ENCODE measurements around the gene TRH.

The TRH gene

DNA sequence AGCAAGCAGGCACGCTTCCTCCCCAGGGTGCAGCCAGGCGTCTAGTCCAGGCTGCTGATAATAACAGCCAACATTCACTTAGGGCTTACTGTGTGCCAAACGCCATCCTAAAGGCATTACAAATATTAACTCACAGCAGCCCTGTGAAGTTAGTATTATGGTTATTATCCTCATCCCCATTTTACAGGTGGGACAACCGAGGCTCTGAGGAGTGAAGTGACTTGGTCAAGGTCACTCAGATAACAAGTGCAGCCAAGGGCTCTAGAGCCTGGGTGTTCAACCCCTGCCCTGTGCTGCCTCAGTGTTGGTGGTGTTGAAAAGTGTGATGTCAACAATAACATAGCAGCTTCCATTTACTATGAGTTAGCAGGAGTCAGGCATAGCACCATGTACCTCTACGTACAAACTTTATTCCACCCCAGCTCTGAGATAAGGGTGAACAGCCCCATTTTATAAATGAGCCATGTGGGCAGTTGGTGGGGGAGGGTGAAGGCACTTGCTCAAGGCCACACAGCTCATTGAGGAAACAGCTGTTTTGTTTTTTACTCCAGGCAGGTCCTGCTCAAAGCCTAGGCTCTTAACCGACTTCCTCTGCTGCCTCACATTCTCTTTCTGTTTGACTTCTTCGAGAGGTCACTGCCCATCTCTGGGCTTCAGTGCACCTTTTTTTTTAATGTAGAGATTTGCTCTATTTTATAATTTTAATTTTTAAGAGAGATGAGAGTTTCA lies 24.0 kb upstream of the TRH start:
- DNase-seq (ENCODE audit: insufficient read length, low spot score) (no peak), FAIRE-seq (no peak)
- TF ChIP-seq, protein P1, sequence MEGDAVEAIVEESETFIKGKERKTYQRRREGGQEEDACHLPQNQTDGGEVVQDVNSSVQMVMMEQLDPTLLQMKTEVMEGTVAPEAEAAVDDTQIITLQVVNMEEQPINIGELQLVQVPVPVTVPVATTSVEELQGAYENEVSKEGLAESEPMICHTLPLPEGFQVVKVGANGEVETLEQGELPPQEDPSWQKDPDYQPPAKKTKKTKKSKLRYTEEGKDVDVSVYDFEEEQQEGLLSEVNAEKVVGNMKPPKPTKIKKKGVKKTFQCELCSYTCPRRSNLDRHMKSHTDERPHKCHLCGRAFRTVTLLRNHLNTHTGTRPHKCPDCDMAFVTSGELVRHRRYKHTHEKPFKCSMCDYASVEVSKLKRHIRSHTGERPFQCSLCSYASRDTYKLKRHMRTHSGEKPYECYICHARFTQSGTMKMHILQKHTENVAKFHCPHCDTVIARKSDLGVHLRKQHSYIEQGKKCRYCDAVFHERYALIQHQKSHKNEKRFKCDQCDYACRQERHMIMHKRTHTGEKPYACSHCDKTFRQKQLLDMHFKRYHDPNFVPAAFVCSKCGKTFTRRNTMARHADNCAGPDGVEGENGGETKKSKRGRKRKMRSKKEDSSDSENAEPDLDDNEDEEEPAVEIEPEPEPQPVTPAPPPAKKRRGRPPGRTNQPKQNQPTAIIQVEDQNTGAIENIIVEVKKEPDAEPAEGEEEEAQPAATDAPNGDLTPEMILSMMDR (IDR thresholded peaks at IDR 0.05; ENCODE audit: insufficient read depth, missing control alignments), result no peak

DNA sequence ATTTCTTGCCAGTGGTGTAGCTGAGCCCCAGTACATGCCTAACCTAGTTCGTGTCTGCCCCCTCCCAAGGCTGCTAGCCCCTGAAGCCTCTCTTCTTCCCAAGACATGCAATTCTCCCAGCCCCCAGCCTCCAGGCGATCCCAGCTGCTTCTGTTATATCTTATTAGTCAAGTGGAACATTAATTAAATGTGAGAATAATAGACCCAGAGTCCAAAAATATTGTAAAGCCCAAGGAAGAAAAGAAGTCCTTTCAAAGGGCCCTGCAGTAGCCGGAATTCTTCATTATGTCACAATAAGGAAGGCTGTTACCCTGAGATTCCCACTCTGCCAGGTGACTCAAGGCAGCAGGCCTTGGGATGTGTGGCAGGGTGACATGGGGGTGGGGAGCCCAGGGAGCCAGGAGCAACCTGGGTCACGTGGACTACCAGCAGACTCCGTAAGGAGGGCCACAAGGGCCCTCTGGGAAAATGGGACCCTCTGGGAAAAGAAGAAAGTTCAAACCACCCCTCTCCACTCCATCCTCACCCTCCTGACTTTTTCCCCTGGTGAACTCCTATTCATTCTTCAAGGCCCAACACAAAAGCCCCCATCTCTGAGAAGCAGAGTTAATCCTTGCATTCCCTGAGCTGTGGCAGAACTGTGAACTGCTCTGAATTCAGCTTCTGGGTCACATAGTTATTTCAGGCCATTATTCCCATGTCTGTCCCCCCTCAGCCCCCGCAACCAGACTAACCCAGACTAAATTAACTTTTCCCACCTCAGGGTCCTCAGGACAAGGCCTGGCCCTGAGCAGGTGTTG lies 21.8 kb upstream of the TRH start:
- DNase-seq (ENCODE audit: insufficient read length, low spot score), result no peak
- TF ChIP-seq, protein P1 (IDR thresholded peaks at IDR 0.05; ENCODE audit: insufficient read depth, missing control alignments), result no peak
- no peak for FAIRE-seq

DNA sequence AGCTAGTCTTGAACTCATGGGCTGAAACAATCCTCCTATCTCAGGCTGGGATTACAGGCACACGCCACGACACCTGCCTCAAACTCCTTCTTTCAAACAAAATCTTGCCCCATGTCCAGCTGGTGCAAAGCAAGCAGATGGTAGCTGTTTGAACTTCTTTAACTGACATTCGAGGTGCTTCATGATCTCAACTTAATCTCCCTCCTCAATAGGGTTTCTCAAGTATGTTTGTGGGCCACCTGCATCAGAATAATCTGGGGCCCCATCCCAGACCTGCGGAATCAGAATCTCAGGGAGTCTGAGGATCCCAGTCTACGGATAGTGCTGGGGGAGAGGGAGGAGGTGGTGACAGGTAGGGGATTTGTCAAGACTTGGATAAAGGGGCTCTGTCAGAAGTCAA lies 20.9 kb upstream of the TRH start:
- TF ChIP-seq, protein P1 (IDR thresholded peaks at IDR 0.05; ENCODE audit: insufficient read depth, missing control alignments), result no peak
- DNase-seq (ENCODE audit: insufficient read length, low spot score) (no peak), FAIRE-seq (no peak)

DNA sequence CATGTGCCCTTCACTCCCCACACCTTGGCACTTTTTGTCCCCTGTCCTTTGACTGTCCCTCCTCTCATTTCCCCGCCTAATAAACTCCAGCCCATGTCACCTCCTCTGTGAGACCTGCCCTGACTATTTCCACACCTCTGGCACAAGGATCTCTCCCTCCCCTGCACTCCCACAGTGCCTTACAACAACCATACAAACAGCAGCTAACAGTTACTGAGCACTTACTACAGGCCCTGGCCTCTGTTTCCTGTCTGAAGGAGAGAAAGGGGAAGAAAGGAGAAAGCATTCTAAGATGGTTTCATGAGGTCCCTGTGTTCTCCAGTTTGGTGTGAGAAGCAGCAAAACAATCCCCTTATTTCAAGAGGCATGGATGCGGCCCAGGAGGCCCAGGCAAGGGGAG lies 20.0 kb upstream of the TRH start:
- no peak for FAIRE-seq
- no peak for DNase-seq (ENCODE audit: insufficient read length, low spot score)
- TF ChIP-seq, protein P1 (IDR thresholded peaks at IDR 0.05; ENCODE audit: insufficient read depth, missing control alignments), result no peak

DNA sequence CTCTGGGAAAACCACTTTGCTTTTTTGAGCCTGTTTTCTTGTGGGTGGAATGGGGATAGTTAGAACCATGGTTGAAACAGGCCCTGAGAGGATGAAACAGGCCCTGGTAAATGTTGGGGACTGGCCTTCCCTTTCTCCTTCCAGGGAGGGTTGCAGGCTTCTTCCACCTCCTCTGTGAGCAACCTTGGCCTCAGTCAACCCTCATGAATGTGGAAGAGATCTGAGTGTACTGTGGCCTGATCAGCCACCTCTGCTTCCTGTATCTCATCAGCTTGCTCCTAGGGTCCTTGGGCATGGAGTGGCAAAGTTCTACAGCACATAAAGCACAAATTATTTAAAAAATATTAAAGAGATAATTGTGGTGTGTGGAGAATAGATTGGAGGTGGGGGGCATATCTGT lies 17.6 kb upstream of the TRH start:
- DNase-seq (ENCODE audit: insufficient read length, low spot score), result no peak
- FAIRE-seq, result no peak
- TF ChIP-seq, protein P1 (IDR thresholded peaks at IDR 0.05; ENCODE audit: insufficient read depth, missing control alignments), result no peak

DNA sequence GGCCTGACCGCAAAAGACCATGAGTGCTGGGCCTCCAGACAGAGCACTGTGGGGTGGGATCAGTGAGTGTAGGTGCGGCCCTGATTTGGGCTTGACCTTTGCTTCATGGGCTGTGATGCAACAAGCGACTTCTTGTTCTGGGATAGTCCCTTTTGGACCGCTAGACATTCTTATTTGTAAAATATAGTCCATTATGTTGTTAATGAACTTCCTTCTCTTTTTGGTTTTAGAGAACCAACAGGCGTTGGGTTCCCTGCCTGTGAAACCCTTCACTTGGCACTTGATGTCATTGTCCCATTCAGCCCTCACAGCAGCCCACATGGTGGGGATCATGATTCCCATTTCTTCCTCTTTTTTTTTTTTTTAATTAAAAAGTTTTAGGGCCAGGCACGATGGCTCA lies 15.8 kb upstream of the TRH start:
- TF ChIP-seq, protein P1 (IDR thresholded peaks at IDR 0.05; ENCODE audit: insufficient read depth, missing control alignments), result no peak
- FAIRE-seq (no peak), DNase-seq (ENCODE audit: insufficient read length, low spot score) (no peak)

DNA sequence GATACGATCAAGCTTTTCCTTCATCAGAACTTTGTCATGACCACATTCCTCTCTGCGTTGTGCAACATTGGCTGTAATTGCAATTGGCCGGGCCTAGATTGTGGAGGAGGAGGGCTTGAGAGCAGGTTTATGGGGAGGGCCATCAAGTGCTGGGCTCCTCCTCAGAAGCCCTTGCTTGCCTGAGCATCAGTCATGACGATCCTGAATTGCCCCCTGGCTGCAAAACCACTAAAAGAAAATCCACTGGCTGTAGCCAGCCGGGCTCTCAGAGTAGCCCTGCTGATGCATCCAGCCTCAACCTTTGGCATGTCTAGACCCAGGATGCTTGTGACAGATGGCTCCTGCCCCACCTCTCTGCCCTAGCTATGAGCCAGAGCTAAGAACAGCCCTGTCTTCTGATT lies 13.4 kb upstream of the TRH start:
- DNase-seq (ENCODE audit: insufficient read length, low spot score) (no peak), FAIRE-seq (no peak)
- TF ChIP-seq, protein P1 (IDR thresholded peaks at IDR 0.05; ENCODE audit: insufficient read depth, missing control alignments), result no peak

Data from D721Med (cell line).